HTERT RPE-1 (cell line): ENCODE results near the gene ZG16B.

Experiments
- in situ Hi-C: fragments of 300-500 bp; cut with MboI; formaldehyde crosslinking; loops from 4 replicates; pipeline ENCODE4 v1.14.3; 2020; ENCODE audit warnings: low sequenced_read_pairs

The ZG16B gene

DNA sequence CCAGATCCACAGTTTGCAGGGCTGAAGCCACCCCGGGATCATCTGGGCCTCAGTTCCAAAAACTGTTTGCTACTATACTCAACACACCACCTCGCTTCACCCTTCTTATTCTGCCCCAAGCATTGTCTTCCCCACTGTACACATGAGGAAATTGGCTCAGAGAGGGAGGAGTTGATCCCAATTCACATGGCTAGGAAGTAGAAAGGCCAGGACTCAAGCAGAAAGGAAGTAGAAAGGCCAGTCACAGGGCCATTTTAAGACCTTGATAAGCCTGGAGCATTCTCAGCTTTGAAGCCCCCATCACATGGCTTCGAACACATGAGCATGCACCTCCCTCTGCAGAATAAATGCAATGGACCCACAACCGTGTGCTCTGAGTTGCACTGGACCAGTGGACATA, 35.5 kb downstream of the ZG16B start:
- in situ Hi-C loops, result no loop called here

DNA sequence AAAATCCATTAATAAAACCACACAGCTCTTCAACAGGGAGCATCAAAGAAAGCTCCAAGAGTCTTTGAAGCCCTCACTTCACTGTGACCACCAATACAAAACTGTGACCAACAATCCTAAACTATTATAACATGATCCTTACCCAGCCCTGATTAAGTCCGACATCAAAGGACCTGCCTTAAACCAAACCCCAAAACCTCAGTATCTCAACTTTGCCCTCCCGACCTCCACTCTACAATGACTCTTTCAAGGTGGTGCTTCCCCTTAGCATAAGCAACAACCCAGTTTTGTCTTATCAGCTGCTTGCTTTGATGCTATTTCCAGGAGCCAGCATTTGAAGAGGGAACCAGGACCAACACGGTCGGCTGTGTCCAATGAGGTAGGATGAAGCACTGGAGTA, 36.3 kb downstream of the ZG16B start:
- in situ Hi-C loops, result no loop called here

DNA sequence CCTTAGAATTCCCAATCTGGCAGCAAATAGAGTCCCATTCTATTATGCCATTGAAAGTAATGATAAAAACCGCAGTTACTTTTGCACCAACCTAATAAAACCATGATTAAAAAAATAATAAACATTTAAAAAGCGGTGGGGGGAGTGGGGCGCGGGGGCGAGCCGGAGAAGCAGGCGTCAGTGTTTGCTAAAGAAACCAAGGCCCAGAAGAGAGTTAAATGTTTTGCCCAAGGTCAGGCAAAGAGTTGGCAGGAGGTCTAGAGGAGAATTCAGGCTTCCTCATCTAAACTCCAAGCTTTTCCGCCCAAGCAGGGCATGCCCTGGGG, 37.5 kb downstream of the ZG16B start:
- in situ Hi-C loops, result no loop called here

DNA sequence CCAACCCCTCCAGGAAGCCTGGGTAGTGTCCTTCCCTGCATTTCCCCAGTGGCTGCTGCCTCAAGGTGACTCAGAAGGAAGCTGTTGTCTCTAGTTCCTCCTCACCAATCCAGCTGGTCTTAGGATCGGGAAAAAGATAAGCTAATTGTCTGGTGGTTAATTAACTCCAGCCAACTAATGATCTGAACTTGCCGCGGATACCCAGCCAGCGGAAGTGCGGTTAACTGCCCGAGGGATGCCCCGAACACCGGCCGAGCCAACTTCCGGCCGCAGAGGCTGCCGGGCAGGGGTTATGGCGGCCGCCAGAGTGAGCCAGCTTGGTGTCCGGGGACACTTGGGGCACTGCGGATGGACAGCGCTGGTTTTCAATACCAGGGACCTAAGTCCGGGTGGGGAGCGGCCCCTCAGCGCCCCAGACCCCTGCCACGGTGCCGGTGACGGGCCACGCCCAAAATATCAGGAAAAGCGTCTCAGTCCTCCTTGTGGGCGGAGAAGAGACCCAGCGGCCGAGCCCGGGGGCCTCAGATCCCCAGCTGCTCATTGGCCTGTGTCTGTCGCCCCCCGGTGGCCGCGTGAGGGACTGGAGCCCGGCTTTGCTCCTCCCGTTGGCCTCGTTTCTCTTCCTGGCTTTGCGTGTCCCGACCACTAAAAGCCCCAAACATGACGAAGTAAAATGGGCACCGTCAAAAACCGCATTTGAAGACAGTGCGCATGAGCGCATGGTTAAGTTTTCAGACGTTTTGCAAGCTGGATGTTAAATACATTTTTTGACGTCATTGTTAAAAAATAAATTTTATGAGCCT, 38.1 kb downstream of the ZG16B start:
- in situ Hi-C loops, result no loop called here

DNA sequence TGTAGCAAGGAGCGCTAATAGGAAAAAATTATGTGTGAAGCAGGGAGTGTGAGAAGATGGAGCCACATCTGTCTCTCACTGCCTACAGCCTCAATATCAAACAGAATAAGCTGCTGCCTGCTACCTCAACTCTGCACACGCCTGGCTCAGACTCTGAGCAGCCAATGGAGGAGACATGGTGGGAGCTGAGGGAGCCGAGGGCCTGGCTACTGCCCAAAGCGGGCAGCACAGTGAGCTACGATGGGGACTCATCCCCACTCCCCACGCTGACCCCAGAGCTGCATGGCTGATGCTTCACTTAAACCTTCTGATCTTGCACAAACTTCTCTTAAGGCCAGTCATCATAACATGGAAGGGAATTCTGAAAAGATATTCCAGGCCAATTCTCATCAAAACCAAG, 41.8 kb downstream of the ZG16B start:
- in situ Hi-C loops, result no loop called here

DNA sequence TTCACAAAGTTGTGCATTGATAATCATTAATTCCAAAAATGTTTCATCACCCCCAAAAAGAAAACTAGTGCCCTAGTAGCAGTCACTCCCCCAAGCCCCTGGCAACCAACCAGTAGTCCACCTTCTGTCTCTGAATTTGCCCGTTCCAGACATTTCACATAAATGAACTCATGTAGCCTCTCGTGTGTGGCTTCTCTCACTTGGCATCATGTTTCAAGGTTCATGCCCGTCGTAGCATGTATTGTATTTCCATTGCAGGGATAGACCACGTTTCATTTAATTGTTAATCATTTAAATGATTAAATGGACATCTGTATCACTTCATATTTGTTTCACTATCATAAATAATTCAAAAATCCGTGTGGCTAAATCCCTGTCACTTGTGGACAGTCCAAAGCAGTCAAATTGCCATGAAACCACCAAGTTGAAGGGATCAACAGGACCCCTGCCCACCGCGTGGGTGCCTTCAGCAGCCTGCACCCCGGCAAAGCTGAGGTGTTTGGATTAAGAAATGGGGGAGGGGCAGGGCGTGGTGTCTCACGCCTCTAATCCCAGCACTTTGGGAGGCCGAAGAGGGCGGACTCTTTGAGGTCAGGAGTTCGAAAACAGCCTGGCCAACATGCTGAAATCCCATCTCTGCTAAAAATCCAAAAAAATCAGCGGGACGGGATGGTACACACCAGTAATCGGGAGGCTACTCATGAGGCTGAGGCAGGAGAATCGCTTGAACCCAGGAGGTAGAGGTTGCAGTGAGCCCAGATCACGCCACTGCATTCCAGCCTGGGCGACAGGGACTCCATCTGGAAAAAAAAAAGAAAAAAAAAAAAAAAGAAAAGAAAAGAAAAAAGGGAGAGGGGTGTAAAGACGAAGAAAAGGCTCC, 44.2 kb downstream of the ZG16B start:
- in situ Hi-C loops, result no loop called here

DNA sequence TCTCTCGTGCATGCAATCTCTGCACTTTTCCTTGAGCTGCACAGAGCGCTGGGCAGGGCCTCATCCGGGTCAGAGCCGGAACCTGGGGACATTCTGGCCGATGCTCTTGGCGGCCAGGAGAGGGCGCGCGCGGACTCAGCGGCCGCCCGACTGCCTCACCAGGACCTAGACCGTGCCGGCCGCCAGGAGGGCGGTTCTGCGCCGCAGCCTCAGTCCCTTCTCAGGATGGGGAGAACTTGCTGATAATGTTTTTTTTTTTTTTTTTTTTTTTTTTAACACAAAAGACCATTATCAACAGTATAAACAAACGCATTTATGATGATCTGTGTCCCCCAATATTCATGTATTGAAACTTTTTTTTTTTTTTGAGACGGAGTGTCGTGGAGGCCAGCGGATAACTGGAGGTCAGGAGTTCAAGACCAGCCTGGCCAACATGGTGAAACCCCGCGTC, 44.8 kb downstream of the ZG16B start:
- in situ Hi-C loops, result no loop called here

DNA sequence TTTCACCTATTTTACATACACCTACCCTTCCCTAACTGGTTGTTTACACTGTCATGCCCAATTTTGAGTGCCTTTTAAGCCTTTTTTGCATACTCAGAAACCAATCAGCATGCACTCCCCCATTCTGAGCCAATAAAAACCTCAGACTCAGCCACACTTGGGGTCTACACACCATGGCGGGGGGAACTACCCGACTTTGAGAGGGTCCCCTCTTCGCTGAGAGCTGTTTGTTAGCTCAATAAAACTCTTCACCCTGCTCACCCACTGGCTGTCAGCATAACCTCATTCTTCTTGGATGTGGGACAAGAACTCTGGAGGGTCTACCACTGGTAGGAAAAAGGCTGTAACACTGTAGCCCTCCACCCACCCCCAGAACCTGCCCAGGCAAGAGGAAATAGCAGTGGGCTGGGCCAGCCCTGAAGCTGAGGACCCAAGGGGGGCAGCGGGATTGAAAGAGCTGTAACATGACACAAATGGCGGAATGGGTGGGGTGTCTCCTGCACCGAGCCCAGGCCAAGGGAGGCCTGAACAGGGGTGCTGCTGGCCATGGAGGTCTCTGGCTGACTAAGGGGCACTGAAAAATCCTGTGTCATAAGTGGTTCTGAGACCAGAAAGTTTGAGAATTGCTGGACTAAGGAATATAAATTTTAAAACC, 49.9 kb downstream of the ZG16B start:
- in situ Hi-C loops, result no loop called here
